ENCODE data around the gene CARHSP1.
"Not testable (repeated sequence)": the region's sequence is repeated elsewhere in the genome, so short reads cannot be mapped to it uniquely, and the experiment has no call there.

CARHSP1 gene

DNA sequence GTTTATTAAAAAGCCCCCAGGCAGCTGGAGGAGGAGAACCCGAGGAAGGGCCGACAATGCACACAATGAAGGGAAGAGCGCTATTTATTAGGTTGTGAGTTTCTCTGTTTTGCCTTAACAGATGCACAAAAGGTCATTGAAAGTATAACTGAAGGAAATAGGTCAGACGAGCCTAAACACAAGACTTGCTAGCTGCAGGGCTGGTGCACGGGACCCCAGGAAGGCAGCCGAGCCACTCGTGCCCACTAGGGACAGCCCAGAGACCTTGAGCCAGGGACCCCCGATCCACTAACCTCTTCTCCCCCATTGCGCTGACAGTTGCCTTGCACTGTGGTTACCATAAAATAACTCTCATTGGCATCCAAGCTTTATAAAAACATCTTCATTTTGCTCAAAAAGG, 24.6 kb upstream of the CARHSP1 start:
- no peak for DNase-seq (ENCODE audit: low spot score)

DNA sequence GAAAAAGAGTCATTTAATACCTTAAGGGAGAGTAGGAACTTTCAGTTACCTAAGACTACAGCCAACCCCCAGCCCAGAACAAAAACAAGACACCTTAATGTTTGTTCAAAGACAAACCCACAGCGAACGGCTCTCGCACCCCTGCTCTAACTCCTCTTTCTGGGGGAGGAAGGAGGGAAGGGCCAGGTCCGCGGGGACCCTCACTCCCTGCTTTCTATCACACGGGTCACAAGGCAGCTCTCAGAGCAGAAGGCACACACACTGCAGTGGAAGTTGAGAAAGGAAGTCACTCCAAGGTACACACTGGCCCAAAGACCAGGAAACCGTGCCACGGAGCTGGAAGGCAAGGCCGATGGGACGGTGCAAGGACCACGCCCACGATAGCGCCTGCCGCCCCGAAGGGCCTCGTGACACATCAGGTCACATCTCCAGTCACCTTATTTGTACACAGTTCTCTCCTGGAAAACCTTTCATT, 23.3 kb upstream of the CARHSP1 start:
- DNase-seq (ENCODE audit: low spot score), result no peak

DNA sequence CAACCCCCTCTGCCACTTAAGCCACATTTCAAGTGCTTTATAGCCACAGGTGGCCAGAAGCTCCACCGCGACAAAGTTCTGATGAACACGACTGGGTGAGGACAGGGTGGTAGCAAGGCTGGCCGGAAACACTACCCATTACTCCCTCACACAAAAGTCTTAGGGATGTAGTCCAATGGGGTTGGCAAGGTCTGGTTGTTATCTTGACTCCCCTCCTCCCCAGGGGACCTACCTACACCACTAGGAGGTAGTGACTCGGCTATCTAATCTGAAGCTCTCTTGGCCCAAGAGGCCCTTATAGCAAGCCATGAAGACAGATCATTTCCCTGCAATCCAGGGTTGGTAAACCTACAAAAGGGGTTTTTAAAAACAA, 21.7 kb upstream of the CARHSP1 start:
- DNase-seq (ENCODE audit: low spot score), result no peak

DNA sequence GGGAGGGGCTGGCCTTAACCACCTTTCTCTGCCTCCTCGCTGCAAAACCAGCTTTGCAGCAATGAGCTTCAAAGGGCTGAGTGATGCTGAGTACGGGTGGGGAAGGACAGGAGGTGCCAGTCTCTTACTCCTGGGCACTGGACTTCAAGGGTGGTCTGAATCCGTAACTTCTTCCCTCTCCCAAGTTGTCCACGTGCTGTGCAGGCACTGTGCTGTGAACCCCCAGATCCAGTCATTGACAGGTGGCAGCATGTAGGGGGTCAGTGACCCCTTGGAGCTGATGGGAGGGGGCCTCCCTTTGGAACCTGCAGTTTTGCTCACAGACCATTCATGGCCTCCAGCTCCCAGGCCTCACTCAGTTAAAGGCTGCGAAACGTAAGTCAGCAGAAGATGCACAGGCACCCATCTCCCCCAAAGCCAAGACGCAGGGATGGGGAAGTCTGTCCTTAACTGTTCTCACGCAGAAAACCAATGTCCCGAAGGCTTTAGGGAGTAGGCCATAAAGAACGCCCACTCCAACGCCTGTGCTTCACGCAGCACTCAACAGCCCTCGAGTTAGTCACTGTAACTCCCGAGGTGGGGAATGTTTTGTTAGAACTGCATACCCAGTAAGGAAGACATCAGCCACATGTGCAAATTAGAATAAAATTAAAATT, 21.2 kb upstream of the CARHSP1 start:
- no peak for DNase-seq (ENCODE audit: low spot score)

DNA sequence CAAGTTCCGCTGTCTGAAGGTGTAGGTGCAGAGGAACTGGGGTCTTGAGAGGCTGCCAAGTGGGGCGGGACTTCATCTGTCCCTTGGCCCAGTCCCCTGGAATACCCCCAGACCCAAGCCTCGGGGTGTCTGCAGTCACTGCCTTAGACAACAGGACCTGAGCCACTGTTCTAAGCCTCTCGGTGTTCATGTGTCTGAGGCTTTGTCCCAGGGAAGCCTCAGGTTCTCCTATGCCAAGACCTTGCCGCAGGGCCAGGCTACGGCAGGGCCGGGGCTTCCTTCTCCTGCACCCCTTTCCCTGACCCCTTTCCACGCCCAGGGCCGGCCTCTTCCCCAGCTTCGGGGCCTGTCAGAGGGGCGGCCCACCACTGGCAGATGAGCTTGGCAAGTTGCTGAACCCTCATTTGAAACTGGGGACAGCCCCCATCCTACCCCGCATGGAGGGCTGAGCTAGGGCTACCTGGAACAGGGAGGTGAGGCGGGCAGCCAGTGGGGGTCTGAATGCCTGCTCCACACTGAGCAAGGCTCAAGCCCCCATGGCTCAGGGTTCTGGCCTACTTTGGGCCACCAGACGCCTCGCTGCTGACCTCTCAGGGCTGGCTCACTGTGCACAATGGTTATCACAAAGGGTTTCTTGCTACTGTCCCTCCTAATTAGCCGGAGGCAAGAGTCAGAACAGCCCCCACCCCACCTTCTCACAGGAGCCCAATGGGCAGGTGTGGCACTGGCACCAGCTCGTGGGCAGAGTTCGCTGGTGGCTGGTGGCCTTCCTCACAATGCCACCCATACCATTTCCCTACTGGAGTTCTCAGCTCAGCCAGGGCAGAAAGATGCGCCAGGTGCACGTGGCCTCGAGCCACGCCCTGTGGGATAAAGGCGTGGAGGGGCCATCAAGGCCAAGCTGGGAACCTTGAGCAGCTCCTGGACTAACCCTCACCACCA, 20.4 kb upstream of the CARHSP1 start:
- no peak for DNase-seq (ENCODE audit: low spot score)

DNA sequence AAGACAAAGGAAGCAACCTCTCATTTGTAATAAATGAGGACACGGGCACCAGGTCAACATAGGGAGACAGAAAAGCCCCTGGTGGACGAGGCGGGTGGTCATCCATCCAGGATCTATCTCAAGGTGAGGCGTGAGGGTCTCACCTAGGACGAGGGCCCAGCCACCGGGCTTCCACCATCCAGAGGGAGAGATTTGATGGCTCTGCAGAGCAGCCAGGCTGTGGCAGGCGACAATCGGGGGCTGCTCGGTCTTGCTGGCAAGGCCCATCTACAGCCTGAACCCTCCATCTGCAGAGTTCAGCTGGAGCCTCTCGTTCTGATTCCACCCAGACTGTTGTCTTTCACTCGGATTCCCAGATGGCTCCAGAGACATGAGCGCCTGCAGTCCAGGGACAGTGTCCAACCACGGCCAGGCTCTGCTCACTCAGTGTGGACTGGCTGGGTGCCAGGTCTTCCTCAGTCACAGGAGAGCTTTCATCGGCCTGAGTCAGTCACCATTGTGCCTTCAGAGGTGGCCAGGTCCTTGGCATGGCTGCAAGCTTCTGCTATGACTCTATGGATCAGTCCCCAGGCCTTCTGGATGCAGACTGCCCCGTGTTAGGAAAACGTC, 19.2 kb upstream of the CARHSP1 start:
- DNase-seq (ENCODE audit: low spot score), result peak; percentile 96

DNA sequence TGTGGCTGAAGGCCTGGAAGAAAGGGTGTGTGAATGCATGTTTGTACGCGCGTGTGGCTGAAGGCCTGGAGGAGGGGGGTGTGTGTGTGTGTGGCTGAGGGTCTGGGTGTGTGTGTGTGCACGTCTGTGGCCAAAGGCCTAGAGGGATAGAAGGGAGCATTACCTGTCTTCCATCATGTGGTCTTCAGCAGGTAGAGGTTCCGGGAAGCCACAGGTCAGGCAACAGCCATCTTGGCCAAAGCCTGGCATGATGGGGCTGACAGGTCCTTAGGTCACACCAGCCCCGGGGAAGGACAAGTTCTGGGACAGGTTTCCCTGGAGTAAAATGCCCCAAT, 18.6 kb upstream of the CARHSP1 start:
- DNase-seq (ENCODE audit: low spot score), result no peak

DNA sequence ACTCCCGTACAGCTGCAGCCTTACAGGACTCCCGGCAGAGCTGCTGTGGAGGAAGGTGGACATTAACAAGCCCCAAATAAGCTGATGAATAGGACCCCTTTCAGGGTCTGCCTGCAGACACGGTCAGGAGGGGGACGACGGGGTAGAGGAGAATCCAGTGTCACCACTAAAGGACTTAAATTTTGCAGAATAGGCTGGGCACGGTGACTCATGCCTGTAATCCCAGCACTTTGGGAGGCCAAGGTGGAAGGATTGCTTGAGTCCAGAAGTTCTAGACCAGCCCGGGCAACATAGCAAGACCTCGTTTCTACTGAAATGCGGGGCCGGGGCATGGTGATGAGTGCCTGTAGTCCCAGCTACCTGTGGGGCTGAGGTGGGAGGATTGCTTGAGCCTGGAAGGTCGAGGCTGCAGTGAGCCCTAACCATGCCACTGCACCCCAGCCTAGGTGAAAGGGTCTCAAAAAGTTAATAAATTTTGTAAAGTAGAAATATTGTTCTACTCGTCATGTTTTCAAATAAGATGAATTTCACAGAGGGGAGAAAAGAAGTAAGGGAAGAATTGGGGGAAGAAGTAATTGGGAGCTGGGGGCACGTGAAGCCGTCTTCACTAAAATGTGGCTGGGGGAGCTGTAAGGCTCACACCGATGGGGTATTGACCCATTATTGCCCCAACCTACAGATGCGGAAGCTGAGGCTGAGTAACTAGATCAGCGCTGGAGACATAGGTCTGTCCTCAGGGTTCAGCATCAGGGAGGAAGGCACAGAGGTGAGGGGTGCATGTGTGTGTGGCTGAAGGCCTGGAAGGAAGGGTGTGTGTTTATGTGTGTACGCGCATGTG, 18.0 kb upstream of the CARHSP1 start:
- no peak for DNase-seq (ENCODE audit: low spot score)

DNA sequence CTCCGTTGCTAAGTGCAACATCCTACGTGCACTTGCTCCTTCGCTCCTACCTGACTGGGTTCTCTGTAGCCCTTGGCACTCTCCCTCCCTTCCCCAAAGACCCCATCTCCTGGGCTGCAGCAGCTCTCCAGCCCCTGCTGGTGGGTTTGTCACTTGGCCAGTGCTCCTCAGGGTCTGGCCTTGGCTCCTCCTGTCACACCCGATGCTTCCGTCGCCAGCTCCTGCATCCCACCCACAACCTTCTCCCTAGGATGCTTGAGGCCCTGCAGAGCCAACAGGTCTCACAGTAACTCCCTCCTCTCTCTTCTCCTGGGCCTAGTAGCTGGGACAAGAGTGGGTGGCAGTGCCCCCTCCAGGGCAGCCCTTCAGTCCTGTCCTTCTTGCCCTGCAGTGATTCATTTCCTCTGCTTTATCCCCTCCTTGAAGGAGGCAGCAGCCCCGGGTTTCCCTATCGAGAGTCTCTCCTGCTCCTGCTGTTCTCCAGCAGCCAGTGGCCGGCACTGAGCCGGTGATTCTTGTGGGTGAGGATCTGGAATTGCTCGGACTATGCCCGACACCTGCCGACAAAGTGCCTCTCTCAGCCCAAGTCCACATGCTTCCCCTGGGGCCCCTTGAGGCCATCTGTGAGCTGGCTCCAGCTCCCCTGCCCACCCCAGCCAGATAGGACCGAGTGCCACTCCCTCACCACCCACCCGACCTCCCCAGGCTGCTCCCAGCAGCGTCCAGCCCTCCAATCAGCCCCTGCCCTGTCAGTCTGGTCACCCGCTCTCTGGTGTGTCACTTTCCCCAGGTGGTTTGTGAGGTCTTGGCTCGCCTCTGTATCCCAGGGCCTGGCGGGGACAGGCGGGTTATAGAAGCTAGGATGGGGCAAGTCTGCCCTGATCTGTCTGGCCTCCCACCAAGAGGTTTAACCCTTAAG, 17.1 kb upstream of the CARHSP1 start:
- DNase-seq (ENCODE audit: low spot score), result no peak

DNA sequence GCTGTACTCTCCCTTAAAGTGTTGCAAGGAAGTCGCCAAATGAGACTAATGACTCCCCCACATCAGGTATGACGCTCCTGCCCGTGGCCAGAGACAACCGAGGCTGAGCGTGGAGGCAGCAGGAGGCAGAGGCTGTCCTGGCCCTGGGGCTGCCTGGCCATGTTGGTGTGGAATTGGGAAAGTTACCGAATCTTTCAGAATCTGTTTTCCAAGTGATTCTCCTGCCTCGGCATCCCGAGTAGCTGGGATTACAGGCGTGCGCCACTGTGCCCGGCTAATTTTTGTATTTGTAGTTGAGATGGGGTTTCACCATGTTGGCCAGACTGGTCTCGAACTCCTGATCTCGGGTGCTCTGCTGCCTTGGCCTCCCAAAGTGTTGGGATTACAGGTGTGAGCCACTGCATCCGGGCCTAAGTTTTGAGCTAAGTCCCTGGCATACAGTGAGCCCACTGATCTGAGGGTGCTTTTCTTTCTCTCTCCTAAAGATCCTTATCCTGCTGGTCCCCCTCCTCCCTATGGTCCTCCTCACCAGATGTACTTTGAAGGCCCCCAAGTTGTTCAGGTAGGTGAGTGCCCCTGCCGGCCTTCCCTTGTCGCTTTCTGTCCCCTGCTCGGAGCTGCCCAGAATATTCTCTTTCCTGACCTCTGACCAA, 14.0 kb upstream of the CARHSP1 start:
- DNase-seq (ENCODE audit: low spot score), result no peak

DNA sequence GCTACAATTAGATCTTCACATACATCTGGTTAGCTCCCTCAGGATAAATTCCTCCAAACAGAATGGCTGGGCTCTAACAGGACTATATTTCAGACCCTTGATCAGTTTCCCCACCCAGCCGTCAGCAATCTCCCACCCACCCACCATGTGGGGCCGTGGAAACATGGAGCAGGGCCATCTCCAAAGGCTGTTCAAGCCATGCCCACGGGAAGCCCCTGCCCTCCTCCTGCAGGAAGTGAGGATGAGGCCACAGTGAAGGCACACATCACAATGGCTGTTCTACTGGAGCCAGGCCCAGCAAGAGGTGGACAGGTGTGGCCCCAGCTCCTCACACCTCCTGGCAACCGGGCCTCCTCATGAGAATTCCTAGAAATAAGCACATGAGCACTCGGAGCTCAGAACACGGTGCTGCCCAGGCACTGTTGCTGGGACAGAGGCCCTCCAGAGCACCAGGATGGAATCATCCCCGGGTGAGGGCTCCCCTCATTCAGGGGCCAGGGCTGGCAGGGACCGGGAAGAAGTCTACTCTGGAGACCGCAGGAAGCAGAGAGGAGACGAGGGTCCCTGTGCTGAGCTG, 13.3 kb upstream of the CARHSP1 start, which contains the start of gene LITAFD:
Gene LITAFD (plus strand): TSS at position 311 of the 577 bp plus-strand sequence. CDS start 2,005 bp downstream, outside the sequence.
- no peak for DNase-seq (ENCODE audit: low spot score)

DNA sequence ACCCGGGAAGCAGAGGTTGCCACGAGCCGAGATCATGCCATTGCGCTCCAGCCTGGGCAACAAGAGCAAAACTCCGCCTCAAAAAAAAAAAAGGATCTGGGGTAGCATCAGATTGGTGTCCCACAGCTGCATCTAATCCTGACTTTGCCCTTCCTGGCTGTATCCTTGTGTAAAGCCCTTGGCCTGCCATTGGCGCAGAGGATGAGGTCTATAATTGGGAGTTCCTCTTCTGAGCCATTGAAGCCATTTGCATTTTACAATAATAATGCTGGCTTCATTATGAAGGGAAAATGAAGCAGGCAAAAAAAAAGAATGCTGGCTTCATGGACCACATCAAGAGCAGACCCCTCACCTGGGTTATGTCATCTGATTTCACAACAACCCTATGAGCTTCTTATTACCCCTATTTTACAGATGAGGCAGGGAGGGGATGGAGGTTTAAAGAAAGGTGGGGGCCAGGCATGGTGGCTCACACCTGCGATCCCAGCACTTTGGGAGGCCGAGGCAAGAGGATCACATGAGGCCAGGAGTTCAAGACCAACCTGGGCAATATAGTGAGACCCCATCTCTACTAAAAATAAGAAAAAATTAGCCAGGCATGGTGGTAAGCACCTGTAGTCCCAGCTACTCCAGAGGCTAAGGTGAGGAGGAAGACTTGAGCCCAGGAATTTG, 12.2 kb upstream of the CARHSP1 start:
- DNase-seq (ENCODE audit: low spot score), result no peak

DNA sequence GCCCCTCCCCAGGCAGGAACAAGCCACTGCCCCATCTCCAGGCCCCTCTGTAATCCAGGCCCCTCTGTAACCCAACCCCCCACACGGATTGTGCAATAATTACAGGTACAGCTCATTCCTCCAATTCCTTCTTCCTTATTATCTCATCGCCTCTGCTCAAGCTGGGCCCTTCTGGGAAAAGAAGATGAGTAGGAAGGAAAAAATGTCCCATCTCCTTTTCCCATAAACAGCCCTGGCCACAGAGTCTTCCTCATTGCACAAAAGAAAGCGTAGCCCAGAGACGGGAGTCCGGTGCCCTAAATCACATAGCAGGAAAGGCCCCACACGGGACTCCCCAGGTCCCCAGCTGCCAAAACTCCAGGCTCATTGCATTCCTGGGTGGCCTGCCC, 9.7 kb upstream of the CARHSP1 start:
- no peak for DNase-seq (ENCODE audit: low spot score)

DNA sequence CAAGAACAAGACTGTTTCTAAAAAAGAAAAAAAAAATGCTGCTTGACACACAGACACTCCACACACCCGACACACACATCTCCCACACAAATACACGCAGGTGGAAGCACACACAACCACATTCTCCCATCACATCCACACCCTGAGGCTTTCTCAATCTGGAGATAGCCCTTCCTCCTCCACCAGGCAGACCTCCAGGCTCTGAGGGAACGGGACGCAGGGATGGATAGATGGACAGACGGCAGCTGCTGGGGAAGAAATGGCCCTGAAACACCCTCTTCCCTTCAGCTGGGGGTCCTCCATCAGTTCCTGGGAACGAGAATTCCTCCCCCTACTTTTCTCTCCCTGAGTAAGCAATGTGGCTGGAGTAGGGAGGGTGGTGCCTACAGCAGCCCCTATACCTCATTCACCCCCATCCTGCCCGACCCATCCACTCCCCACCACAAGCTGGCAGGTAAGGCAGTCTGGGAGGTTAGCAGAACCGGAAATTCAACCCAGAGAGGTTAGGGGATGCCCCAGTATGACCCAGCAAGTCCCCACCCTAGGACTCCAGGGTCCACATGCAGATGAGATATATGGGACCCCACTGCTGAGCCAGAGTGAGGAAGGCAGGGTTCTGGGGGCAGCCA, 9.2 kb upstream of the CARHSP1 start:
- no peak for DNase-seq (ENCODE audit: low spot score)

DNA sequence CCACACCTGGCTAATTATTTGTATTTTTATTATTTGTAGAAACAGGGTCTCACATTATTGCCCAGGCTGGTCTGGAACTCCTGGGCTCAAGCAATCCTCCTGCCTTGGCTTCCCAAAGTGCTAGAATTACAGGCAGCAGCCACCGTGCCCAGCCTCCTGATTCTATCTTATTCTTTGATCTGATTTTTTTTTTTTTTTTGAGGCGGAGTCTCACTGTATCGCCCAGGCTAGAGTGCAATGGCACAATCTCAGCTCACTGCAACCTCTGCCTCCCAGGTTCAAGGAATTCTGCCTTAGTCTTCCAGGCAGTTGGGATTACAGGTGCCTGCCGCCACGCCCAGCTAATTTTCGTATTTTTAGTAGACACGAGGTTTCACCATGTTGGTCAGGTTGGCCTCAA, 6.5 kb upstream of the CARHSP1 start:
- DNase-seq (ENCODE audit: low spot score), result not testable (repeated sequence)

DNA sequence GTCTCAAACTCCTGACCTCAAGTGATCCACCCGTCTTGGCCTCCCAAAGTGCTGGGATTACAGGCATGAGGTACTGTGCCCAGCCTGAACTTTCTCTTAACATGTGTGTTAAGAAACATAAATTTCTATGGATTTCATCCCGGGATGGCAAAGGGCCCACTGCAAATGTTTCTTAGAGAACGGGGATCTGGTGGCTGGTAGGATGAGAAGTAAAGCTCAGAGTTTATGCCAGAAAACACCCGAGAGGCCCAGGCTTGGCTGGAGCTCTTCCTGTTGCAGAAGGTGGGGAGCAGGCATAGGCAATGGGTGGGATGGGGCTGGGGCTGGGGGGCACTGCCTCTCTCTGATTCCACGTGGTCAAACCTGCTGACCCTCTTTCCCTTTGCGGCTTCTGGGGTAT, 5.6 kb upstream of the CARHSP1 start:
- DNase-seq (ENCODE audit: low spot score), result no peak

DNA sequence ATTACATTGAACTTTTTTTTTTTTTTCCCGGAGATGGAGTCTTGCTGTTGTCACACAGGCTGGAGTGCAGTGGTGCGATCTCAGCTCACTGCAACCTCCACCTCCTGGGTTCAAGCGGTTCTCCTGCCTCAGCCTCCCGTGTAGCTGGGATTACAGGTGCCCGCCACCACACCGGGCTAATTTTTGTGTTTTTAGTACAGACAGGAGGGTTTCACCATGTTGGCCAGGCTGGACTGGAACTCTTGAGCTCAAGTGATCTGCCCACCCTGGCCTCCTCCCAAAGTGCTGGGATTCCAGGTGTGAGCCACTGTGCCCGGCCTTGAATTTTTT, 5.0 kb upstream of the CARHSP1 start:
- not testable (repeated sequence) for DNase-seq (ENCODE audit: low spot score)

DNA sequence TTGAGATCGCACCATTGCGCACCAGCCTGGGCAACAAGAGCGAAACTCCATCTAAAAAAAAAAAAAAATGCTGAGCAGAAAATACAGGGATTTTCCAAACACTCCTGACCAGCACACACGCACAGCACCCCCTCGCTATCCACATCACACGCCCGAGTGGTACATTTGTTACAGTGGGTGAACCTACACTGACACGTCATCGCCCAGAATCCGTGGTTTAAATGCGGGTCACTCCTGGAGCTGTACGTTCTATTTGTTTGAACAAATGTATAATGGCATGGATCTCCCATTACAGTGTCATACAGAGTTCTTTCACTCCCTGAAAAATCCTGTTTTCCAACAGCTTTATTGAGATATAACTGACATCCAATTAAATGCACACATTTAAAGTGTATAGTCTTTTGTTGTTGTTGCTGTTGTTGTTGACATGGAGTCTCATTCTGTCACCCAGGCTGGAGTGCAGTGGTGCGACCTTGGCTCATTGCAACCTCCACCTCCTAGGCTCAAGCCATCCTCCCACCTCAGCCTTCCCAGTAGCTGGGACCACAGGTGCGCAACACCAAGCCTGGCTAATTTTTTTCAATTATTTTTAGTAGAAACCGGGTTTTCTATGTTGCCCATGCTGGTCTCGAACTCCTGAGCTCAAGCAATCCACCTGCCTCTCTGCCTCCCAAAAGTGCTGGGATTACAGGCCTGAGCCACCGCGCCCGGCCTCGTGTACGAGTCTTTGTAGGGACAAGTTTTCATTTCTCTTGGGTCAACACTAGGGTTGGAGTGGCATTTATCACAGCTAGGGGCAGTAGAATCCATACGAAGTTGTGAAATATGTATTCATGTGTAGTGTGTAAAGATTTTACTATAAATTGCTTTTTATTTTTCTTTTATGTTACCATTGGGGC, 4.4 kb upstream of the CARHSP1 start:
- no peak for DNase-seq (ENCODE audit: low spot score)
